Spleen (tissue), 11 donors: ENCODE results near the gene POU4F2. TPM values are rescaled to one million over a fixed set of nuclear protein-coding genes. Genes with fewer than 3 reads are reported as not detected.

Source experiments
- DNase-seq: peaks from one replicate; pipeline ENCODE4 v3.0.0-alpha.2; 2020
- H3K27ac ChIP-seq, 8 donors: fragments of 200-600 bp; sonication (generic) in 7 of 8; 1 replicate in 4 of 8; 2 replicates in 4 of 8; pipeline versions ENCODE4 v1.5.0 to v1.8.0; 2016 to 2021; ENCODE audit warnings: inconsistent platforms in 4 of 8, mild to moderate bottlenecking in 4 of 8, moderate library complexity in 1 of 8
- H3K27me3 ChIP-seq, 7 donors: fragments of 200-600 bp; sonication (generic) in 6 of 7; replicated peaks in 1 of 7; 1 replicate in 4 of 7; 2 replicates in 3 of 7; pipeline versions ENCODE4 v1.5.0 to v1.8.0; 2016 to 2021; ENCODE audit warnings: inconsistent platforms in 3 of 7, mild to moderate bottlenecking in 1 of 7
- H3K36me3 ChIP-seq, 6 donors: fragments of 200-600 bp; sonication (generic) in 5 of 6; 1 replicate in 4 of 6; 2 replicates in 2 of 6; pipeline versions ENCODE4 v1.5.0 to v1.8.0; 2016 to 2021; ENCODE audit warnings: inconsistent platforms in 2 of 6
- H3K4me1 ChIP-seq, 6 donors: fragments of 200-600 bp; sonication (generic) in 5 of 6; 1 replicate in 3 of 6; 2 replicates in 3 of 6; pipeline versions ENCODE4 v1.5.0 to v1.8.0; 2016 to 2021; ENCODE audit warnings: inconsistent platforms in 3 of 6
- H3K4me3 ChIP-seq, 8 donors: fragments of 200-600 bp; sonication (generic) in 7 of 8; 1 replicate in 4 of 8; 2 replicates in 4 of 8; pipeline versions ENCODE4 v1.5.0 to v1.8.0; 2016 to 2021; ENCODE audit warnings: inconsistent platforms in 4 of 8, mild to moderate bottlenecking in 4 of 8, moderate library complexity in 2 of 8
- H3K9me3 ChIP-seq, 8 donors: fragments of 200-600 bp; sonication (generic) in 7 of 8; 1 replicate in 4 of 8; 2 replicates in 4 of 8; pipeline versions ENCODE4 v1.5.0 to v1.8.0; 2016 to 2021; ENCODE audit warnings: inconsistent platforms in 4 of 8
- CTCF ChIP-seq, 11 experiments: fragments of 200-600 bp in 7 of 11; fragments of 450-650 bp in 4 of 11; sonication (generic) in 4 of 11; IDR thresholded peaks in 8 of 11; conservative IDR thresholded peaks in 3 of 11; 1 replicate in 7 of 11; 2 replicates in 4 of 11; pipeline versions ENCODE4 v1.4.0 to v1.8.0; 2016 to 2021; ENCODE audit warnings: antibody characterized with exemption in 11 of 11, inconsistent platforms in 4 of 11, mild to moderate bottlenecking in 1 of 11
- POLR2A ChIP-seq, 3 donors: fragments of 450-650 bp; IDR thresholded peaks; one replicate each; pipeline ENCODE4 v1.5.1; 2017; ENCODE audit warnings: antibody characterized with exemption in 3 of 3, mild to moderate bottlenecking in 1 of 3
- POLR2AphosphoS5 ChIP-seq, 3 donors: sonication (generic); formaldehyde crosslinking; IDR thresholded peaks; one replicate each; pipeline ENCODE4 v1.5.1; 2017; ENCODE audit warnings: antibody characterized with exemption in 3 of 3
- WGBS, 5 donors: extraction: QIAGEN DNeasy Blood & Tissue Kit in 3 of 5; methylation state at CpG; one replicate each; pipeline versions ENCODE4 v1.1.5 to v1.1.7; 2013 to 2018; 5-methylcytosine and 5-hydroxymethylcytosine counted together
- intact Hi-C: fragments of 100-400 bp; cut with DNase I; formaldehyde crosslinking; loops from one replicate; pipeline ENCODE4 v1.15.0; 2023; ENCODE audit warnings: low total_unique reads
- polyA plus RNA-seq, 3 donors: library from polyadenylated mRNA; stranded (reverse); fragments of 200-250 nt; gene quantifications; one replicate each; pipeline ENCODE4 v1.2.1, GENCODE V29; 2013
- total RNA-seq, 7 donors: library from RNA; depleted of rRNA in 3 of 7; stranded (reverse); fragments of >200 nt in 3 of 7; fragmentation: NEBNext Ultra II Directional in 4 of 7; extraction: Animal tissue kit (Norgen Biotek cat#: 25700) in 4 of 7; gene quantifications; one replicate each; pipeline versions ENCODE4 v1.1.0 to v1.2.1, GENCODE V29; 2016 to 2021
- donor health status: healthy with polysubstance abuse.
- donor health status: DM: no; HTN: no; CAD: no; lungs with moderate emphysema.
- donor health status: DM: no; HTN: no; CAD: no.
- donor health status: Bipolar disorder and iron deficiency.
- donor health status: healthy.
- donor health status: DM: no; HTN: no; CAD: no.
- donor health status: DM: yes; HTN: yes; CAD: no.

POU4F2 gene
- total and polyA plus RNA-seq, 10 donors = not detected

GRCh38 chr4:146643812-146644401 lies 5.2 kb downstream of the POU4F2 start:
- WGBS, 5 donors = 6 to 11% (median 8%) methylated on average over 6 of the region's 6 CpGs
- no peak for DNase-seq
- peaks cover under 1 to 18% (median 8%) of the 10 kb centered on the region in 6 donors for H3K4me1 ChIP-seq

DNA sequence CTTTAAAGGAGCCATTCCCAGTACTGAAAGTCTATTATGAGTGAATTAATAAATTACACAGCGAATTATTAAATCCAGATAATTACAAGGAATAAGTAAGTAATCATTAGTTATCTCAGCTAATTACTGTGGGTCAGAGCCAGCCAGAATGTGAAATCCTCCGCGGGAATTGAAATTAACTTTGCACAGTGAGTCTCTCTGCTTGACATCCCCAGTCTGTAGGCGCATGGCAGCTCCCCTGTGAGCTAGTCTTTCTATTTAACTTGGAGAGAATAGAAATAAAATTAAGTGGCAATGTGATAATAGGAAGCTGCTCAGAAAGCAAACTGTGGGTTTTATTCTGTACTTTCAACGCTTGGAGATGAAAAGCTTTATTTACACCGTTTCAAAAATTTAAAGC lies 7.2 kb downstream of the POU4F2 start:
- 4 to 7% (median 6%) methylated on average over 6 of the region's 6 CpGs for WGBS, 5 donors
- peaks cover 0 to 10% (median 0%) of the 10 kb centered on the region in 6 donors for H3K4me1 ChIP-seq
- DNase-seq = no peak
- no peaks in the 10 kb centered on the region for H3K36me3 ChIP-seq
- no peak overlapping the region for H3K27ac ChIP-seq
- intact Hi-C loops = no loop called here
- TF ChIP-seq POLR2A (IDR thresholded peaks at IDR 0.05) (no peak), POLR2AphosphoS5 (IDR thresholded peaks at IDR 0.05) (no peak), CTCF (IDR thresholded peaks at IDR 0.05 in 8 of 11, conservative IDR thresholded peaks at IDR 0.05 in 3 of 11) (no peak)
- peaks cover 0 to 3% (median 0%) of the 10 kb centered on the region in 8 donors for H3K9me3 ChIP-seq
- H3K4me3 ChIP-seq = no peak overlapping the region
- H3K27me3 ChIP-seq = peaks cover 2 to 100% (median 67%) of the 10 kb centered on the region in 7 donors

More at GRCh38 chr4:146643812-146644401, 5.2 kb downstream of the POU4F2 start:
- no peak overlapping the region for H3K27ac ChIP-seq
- peaks cover 0 to 6% (median 0%) of the 10 kb centered on the region in 8 donors for H3K9me3 ChIP-seq
- intact Hi-C loops = no loop called here
- H3K36me3 ChIP-seq = no peaks in the 10 kb centered on the region
- TF ChIP-seq POLR2AphosphoS5 (IDR thresholded peaks at IDR 0.05) = no peak
- H3K4me3 ChIP-seq = no peak overlapping the region
- H3K27me3 ChIP-seq = peaks cover 3 to 100% (median 74%) of the 10 kb centered on the region in 7 donors

DNA sequence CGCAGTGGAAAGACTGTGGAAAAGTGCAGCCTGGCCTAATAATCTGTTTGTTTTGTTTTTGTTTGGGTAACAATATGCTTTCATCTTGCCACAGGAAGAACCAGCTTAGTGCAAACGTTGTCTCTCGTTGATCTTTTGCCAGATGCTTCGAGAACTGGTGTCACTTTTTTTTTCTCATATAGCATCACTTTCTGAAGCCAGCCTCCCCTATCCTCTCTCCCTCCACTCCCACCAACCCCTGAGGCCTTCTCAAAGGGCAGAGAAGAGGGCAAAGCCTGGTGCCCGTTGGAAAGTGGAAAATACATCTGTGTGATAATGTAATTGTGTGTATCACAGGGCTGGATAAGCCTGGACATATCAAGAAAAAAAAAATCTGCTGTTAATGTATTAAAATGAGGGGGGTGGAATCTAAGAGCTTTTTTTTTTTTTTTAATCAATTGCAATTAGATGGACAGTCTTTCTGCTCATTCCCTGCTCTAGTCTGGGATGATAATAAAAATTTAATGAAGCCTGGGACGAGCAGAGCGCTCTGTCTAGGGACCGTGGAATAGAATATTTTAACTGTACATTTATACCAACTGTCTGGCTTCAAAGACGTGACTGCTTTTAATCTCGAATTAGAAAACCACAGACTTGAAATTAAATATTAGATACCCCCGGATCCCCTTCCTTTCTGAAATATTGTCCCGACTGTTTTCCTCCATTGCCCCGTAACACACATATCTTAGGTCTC lies 8.1 kb downstream of the POU4F2 start:
- Histone ChIP-seq H3K36me3 (no peaks in the 10 kb centered on the region), H3K9me3 (peaks cover 0 to 3% (median 0%) of the 10 kb centered on the region in 8 donors), H3K4me1 (peaks cover 0 to 10% (median 0%) of the 10 kb centered on the region in 6 donors), H3K27me3 (peaks cover 2 to 100% (median 60%) of the 10 kb centered on the region in 7 donors), H3K4me3 (no peak overlapping the region), H3K27ac (no peak overlapping the region)
- no peak for DNase-seq
- WGBS, 5 donors = 7 to 11% (median 8%) methylated on average over 13 of the region's 13 CpGs
- TF ChIP-seq POLR2AphosphoS5 (IDR thresholded peaks at IDR 0.05) (no peak), CTCF (IDR thresholded peaks at IDR 0.05 in 8 of 11, conservative IDR thresholded peaks at IDR 0.05 in 3 of 11) (no peak), POLR2A (IDR thresholded peaks at IDR 0.05) (no peak)
- intact Hi-C loops = no loop called here

- Histone ChIP-seq H3K27ac (no peak overlapping the region), H3K36me3 (no peaks in the 10 kb centered on the region), H3K27me3 (peaks cover 3 to 100% (median 62%) of the 10 kb centered on the region in 7 donors), H3K9me3 (no peaks in the 10 kb centered on the region), H3K4me3 (no peak overlapping the region), H3K4me1 (peaks cover 0 to 10% (median 0%) of the 10 kb centered on the region in 6 donors)
- DNase-seq = no peak
- intact Hi-C loops = no loop called here
- 6 to 10% (median 7%) methylated on average over 41 to 46 of the region's 46 CpGs for WGBS, 5 donors
- no peak for TF ChIP-seq POLR2AphosphoS5 (IDR thresholded peaks at IDR 0.05)
- TF ChIP-seq POLR2A (IDR thresholded peaks at IDR 0.05) = no peak
- no peak for TF ChIP-seq CTCF (IDR thresholded peaks at IDR 0.05 in 8 of 11, conservative IDR thresholded peaks at IDR 0.05 in 3 of 11)
Measured at GRCh38 chr4:146647615-146648460, 9.1 kb downstream of the POU4F2 start.
